SK-N-DZ (cell line): ENCODE data around the gene DLK2.
A peak's percentile ranks its signal among the peaks of the same experiment; 100 is the strongest.
"Not testable (repeated sequence)": the region's sequence is repeated elsewhere in the genome, so short reads cannot be mapped to it uniquely, and the experiment has no call there.

Experiments
- DNase-seq: peaks from one replicate; pipeline ENCODE4 v3.0.0-alpha.2; 2015; ENCODE audit warnings: low spot score
- small RNA-seq, 2 experiments: library from RNA; depleted of rRNA; stranded (forward); fragments of <200 nt; gene quantifications; one replicate each; pipeline ENCODE3, GENCODE V24; 2014

Gene DLK2

DNA sequence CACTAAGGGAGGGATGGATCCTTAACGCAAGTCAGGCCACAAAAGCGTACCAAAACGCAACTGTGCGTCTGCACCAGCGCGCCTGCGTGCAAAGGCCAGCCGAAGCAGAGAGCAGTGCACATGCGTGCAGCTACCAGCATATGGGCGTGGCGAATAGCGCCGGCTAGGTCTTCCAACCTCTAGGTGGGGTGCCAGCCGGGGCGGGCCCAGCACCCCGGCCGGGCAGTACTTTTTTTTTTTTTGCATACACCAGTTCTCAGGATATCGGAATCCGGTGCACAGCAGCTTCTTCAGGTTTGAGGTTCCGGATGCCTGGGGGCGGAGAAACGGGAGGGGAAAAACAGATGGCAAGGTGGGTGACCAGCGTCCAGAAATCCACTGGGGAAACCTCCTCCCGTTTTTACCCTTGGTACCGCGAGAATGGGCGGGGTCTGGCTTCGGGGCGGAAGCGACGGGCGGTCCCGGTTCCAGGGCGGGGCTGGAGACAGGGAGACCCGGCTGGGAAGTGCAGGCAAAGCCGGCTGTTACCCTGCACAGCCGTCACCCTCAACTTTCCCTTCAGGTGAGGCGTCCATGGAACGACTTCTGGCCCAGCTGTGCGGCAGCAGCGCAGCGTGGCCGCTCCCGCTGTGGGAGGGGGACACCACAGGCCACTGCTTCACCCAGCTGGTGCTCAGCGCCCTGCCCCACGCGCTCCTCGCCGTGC lies 27.8 kb downstream of the DLK2 start, which contains the start of gene ABCC10:
ABCC10 (plus strand) TSS at position 136 of the 706 bp plus-strand sequence; CDS start at position 574, 438 bp downstream.
- peak; percentile 95 for DNase-seq

GRCh38 chr6:43426928-43427405 lies 28.4 kb downstream of the DLK2 start:
- no peak for DNase-seq

DNA sequence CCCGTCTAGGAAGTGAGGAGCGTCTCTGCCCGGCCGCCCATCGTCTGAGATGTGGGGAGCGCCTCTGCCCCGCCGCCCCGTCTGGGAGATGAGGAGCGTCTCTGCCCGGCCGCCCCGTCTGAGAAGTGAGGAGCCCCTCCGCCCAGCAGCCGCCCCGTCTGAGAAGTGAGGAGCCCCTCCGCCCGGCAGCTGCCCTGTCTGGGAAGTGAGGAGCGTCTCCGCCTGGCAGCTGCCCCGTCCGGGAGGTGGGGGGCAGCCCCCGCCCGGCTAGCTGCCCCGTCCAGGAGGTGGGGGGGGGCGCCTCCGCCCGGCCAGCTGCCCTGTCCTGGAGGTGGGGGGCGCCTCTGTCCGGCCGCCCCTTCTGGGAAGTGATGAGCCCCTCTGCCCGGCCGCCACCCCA lies 30.3 kb downstream of the DLK2 start:
- not testable (repeated sequence) for DNase-seq

DNA sequence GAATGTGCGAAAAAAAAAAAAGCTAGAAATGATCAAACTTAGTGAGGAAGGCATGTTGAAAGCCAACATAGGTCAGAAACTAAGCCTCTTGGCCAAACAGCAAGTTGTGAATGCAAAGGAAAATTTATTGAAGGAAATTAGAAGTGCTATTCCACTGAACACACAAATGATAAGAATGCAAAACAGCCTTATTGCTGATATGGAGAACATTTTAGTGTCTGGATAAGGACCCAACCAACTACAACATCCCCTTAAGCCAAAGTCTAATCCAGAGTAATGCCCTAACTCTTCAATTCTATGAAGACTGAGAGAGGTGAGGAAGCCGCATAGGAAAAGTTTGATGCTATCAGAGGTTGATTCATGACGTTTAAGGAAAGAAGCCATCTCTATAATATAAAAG lies 33.5 kb downstream of the DLK2 start:
- DNase-seq = no peak

DNA sequence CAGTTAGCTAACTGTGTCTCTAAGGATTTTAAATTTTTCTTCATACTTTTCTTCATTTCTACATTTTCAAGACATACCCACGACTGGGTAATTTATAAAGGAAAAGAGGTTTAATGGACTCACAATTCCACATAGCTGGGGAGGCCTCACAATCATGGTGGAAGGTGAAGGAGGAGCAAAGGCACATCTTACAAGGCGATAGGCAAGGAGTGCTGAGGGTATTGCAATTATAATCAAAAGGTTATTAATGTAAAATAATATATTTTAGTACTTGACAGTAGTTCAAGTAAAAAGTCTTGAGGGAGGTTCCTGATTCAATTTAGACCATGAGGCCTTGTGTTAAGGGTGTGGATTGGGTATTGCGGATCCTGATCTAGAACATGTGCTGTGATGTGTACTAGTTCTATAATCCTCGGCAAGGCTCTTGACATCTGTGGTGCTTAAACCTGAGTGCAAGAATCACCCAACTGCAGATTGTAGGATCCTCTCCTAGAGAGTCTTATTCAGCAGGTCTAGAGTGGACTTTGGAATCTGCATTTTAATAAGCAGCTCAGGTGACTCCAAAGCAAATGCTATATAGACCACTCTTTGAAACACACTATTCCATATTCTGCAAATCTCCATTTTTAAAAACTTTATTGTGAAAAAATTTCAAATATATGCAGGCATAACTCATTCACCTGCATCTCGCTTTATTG lies 35.2 kb downstream of the DLK2 start:
- DNase-seq = no peak

- no peak for DNase-seq
Measured at GRCh38 chr6:43416935-43417334, 38.4 kb downstream of the DLK2 start.

DNA sequence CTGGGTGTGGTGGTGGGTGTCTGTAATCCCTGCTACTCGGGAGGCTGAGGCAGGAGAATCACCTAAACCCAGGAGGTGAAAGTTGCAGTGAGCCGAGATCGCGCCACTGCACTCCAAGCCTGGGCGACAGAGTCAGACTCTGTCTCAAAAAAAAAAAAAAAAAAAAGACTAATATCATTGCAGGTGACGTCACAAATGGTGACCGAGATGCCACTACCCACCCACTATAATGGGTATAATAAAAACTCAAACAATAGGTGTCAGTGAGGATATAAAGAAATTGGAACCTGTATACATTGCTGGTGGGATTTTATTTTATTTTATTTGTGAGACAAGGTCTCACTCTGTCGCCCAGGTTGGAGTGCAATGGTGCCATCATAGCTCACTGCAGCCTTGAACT lies 40.1 kb downstream of the DLK2 start:
- DNase-seq = not testable (repeated sequence)

GRCh38 chr6:43413002-43413401 lies 42.3 kb downstream of the DLK2 start:
- no peak for DNase-seq

DNA sequence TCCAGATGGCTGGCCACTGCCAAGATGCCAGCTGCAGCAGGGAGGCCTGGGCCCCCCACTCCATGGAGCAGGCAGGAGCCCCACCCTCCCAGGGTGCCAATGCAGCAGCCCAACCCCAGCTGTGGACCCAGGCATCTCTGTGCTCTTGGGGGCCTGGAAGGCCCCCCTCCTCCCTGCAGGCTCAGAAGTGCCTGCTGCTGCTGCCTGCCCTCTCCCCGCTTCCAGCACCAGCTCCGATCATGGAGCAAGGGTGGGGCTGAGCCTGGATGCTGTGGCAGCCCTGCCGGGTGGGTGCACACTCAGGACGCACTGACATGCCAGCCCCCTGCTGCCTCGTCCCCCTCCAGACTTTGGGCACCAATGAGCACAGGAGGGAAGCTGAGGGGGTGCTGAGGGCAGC lies 42.8 kb downstream of the DLK2 start:
- no peak for DNase-seq

- DNase-seq = not testable (repeated sequence)
Measured at GRCh38 chr6:43410776-43411175, 44.6 kb downstream of the DLK2 start.

- no peak for DNase-seq
Measured at GRCh38 chr6:43408259-43408658, 47.1 kb downstream of the DLK2 start.

GRCh38 chr6:43407296-43407695 lies 48.1 kb downstream of the DLK2 start:
- DNase-seq = no peak

DNA sequence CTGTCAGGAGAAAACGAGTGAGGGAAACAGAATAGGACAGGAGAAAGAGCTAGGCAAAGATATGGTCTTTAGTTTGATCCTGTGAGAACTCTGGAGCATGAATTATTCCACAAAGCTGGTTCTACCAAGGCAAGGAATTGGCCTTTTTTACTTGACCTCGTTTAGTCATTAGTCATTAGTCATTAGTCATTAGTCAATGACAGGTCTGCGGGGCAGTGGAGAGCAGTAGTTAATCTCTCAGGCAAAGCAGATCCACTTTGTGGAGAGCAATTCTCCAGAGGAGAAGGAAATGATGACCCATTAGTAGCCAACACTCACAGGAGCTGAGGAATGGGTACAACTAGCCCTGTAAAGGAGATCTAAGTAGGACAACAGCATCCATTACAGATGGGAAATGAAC lies 50.0 kb downstream of the DLK2 start:
- no peak for DNase-seq

DNA sequence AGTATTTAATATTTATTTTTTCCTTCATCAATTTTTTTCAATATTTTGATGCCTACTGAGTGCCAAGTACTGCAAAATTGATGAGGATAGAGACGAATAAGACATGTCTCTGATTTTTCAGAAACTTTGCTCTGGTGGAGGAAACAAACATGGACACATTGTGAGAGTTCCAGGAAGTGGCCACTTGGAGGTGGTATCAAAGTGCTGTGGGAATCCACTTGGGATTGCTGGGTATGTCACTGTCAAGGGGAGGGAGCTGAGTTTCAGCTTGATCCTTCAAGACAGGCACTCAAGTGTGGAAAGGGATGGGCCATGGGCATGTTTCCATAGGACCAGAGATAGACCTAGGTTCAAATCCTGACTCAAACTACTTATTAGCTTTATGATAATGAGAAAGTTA lies 52.5 kb downstream of the DLK2 start:
- DNase-seq = no peak

DNA sequence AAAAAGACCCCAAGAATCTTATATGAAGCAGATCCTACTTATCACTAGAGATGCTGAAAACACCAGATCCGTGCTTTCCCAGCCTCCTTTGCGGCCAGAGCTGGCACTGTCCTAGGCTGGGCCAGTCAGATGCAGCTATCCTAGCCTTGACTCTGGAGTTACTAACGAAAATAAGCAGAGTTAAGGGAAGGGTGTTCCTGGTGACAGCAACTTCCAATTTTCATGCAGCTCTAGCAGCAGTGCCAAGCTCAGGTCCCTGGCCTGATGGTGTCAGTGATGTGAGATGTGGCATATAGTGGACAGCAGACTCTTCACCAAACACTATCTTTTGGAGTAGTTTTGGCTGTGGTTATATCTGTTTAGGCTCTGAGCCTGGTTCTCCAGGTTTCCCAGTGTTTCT lies 53.6 kb downstream of the DLK2 start:
- no peak for DNase-seq

Small RNA genes within 50 kb of the gene (small RNA-seq; reads per million reads assigned to genes)
- 0 reads per million in 2 experiments for gene MIR6780B
- 0 reads per million in 2 experiments for gene RNU6-1113P
